ENCODE results near the gene CACNA1A.

DNA sequence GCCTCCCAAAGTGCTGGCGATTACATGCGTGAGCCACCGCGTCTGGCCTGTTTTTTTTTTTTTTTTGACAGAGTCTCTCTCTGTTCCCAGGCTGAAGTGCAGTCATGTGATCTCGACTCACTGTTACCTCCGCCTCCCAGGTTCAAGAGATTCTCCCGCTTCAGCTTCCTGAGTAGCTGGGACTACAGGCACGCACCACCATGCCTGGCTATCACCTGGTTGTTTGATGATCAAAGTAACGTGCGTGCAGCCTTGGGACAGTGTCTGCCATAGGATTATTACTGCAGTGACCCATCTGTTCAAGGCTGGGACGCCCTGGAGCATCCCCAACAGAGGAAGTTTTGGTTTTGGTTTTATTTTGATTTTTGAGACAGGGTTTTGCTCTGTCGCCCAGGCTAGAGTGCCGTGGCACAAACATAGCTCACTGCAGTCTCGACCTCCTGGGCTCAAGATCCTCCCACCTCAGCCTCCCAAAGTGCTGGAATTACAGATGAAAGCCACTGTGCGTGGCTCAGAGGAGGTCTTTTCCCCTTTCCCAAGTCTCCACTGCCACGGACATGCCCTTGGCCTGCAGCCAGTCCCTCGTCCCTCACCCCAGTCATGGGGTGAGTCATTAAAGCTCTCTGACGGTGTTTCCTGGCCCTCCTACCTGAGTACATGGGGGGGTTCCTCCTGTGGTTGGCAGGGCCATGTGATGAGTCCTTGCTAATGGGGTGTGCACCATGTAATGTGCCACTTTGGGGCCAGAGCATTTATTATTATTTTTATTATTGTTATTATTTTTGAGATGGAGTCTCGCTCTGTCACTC is 290.5 kb downstream of the CACNA1A start:
- TF ChIP-seq, protein P1, sequence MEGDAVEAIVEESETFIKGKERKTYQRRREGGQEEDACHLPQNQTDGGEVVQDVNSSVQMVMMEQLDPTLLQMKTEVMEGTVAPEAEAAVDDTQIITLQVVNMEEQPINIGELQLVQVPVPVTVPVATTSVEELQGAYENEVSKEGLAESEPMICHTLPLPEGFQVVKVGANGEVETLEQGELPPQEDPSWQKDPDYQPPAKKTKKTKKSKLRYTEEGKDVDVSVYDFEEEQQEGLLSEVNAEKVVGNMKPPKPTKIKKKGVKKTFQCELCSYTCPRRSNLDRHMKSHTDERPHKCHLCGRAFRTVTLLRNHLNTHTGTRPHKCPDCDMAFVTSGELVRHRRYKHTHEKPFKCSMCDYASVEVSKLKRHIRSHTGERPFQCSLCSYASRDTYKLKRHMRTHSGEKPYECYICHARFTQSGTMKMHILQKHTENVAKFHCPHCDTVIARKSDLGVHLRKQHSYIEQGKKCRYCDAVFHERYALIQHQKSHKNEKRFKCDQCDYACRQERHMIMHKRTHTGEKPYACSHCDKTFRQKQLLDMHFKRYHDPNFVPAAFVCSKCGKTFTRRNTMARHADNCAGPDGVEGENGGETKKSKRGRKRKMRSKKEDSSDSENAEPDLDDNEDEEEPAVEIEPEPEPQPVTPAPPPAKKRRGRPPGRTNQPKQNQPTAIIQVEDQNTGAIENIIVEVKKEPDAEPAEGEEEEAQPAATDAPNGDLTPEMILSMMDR (IDR thresholded peaks at IDR 0.05; ENCODE audit: poor library complexity), result no peak
- TF ChIP-seq EZH2 (IDR thresholded peaks at IDR 0.05; ENCODE audit: borderline replicate concordance) (no peak), EZH2phosphoT487 (IDR thresholded peaks at IDR 0.05; ENCODE audit: low read depth, severe bottlenecking, unreplicated experiment) (no peak)
